Measurements from ENCODE around the gene EPC1. TPM values are rescaled to one million over a fixed set of nuclear protein-coding genes. Genes with fewer than 3 reads are reported as not detected.
"Not testable (repeated sequence)": the region's sequence is repeated elsewhere in the genome, so short reads cannot be mapped to it uniquely, and the experiment has no call there.

EPC1 gene
- total RNA-seq, 1 experiment from 2014 or later: 6.7 TPM

DNA sequence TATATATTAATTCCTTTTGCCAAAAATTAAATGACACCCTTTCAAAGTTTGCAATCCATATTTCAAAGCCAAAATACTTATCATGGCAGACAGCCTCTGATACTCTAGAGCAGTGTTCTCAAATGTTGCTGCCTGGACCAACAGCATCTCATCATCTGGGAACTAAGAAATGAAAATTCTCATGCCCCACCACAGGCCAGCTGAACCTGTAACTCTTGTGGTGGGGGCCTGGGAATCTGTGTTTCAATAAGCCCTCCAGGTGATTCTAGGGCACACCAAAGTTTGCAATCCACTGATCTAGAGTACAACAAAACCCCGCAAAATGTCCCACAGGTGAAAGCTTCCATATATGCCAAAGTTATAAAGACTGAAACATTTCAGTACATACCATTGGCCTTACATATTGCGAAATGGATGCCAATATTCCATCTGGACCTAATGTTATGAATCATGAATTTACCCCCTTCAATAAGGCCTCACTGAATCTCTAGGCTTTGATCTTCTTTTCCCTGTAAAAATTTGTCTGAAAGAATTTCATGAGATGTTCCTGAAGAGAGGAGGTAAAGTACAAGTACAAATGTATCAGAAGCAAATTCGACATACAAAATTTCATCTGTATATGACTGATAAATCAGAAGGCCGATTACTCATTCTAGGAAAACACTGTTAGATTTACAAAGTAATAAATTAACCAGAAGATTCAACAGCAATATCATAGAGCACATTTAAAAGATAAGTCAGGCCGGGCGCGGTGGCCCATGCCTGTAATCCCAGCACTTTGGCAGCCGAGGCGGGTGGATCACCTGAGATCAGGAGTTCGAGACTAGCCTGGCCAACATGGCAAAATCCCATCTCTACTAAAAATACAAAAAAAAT, 25.3 kb upstream of the EPC1 start:
- no peak for DNase-seq (ENCODE audit: low read depth)

DNA sequence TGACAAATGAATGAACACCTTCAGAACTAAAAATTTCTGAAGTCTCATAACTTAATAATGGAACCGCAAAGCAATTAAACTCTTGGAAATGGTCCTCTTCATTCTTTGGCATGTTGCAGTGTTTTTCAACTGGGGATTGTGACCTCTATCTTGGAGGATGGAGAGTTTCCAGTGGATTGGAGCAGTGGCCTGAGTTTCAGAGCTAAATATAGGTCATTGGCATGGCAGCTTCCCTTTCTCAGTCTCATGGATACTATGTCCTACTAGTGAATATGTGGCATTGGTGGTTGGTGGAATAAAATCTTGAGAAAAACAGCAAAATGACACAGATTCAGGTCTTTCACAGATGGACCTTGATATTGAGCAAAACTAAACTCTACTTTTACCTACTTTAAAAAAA, 24.1 kb upstream of the EPC1 start:
- DNase-seq (ENCODE audit: low read depth): no peak

DNA sequence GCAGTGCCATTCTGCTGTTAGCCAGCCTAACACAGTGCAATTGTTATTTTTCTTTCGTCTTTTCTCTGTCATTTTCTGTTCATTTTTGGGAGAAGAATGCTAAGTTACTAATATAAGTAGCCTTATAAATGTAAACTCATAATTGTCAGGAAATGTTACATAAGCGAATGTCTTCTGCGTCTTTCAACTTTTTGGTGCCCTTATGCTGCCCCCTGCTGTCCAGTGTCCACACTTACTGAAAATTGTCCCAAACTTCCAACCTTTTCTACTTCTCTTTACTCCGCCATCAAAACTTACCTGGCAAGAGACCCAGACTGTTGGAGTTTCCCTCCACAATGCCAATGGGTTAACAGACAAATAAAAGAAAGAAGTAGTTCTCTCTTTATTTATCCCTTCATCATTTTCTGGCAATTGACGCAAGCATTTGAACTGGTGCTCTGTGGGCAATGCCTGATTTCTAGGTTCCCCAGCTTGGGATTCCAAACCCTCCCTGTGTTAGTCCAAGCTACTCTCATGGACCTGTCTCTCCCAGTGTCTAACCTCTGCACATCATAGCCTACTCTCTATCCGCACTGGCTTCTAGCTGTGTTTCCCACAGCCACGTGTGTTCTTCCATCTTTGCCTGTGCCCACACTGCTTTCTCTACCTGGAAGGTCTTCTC, 21.0 kb upstream of the EPC1 start:
- peak; percentile 48 for DNase-seq (ENCODE audit: low read depth)

DNA sequence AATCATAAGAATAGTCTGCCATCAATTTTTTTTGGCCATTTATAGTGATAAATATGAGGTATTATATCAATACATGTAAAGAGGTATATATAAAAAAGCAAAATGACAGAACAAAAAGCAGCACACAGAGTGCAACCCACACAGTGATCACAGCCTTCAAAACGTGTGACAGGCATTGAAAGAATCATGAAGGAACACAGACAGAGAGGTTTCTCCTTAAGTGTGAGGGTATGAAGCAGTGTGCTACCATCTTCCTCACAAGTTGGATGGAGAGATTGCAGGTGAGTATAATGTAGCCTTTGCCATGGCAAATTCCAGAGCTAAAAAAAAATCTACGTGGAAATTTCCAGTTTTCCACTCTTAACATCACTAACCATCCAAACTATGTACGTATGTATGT, 19.6 kb upstream of the EPC1 start:
- no peak for DNase-seq (ENCODE audit: low read depth)

DNA sequence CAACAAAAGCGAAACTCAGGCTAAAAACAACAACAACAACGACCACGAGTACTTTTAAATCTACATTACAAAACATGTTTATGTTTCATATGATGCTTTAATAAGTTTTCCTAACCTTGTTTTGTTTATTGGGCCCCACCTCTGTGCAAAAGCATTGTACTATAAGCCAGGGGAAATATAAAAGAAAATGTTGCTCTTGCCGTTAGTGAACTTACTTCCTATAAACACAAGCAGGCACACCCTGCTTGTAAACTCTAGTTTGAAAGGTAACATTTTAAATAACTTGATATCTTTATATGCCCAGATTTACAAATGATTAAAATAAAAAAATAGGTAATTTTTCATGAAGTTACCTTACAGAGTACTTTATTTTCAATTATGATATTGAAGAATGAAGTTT, 19.2 kb upstream of the EPC1 start:
- no peak for DNase-seq (ENCODE audit: low read depth)

DNA sequence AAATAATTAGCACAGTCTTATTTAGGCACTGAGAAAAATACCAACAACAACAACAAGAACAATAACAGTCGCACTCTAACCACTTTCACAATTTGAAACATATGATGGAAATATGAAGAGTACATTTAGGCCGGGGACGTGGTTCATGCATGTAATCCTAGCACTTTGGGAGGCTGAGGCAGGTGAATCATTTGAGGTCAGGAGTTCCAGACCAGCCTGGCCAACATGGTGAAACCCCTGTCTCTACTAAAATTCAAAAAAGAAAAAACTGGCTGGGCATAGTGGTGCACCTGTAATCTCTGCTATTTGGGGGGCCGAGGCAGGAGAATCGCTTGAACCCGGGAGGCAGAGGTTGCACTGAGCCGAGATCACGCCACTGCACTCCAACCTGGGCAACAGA, 18.4 kb upstream of the EPC1 start:
- not testable (repeated sequence) for DNase-seq (ENCODE audit: low read depth)

DNA sequence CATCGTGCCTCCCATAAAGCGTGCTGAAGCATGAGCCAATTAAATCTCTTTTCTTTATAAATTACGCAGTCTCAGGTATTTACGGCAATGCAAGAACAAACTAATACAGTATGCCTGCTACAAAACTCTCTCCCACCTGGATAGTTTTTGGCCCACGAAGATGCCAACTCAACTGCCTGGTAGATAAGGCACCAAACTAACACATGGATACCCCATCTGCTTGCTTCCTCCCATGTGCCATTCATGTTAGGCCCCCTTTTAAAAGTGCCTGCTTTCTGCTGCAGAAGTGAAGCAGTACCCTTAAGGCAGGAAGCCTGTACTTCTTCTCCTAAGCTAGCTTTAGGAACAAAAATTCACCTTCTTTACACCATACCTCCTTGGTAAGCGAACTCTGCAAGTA, 15.6 kb upstream of the EPC1 start:
- DNase-seq (ENCODE audit: low read depth): no peak

DNA sequence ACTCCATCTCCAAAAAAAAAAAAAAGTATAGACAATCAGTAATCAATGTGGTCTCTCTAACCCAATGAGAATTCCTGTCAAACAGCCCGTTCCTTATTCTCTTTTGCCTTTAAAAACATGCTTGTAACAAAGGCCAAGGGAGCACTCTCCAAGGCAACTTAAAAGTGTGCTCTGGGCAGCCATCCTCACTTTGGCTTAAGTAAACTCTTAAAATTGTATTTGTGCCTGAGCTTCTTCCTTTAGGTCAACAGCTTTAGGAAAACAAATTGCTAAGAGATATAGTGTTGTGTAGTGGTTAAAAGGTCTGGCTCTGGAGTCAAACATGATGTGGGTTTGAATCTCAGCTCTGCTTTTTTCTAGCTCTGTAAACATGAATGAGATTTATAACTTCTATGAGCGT, 13.9 kb upstream of the EPC1 start:
- no peak for DNase-seq (ENCODE audit: low read depth)

DNA sequence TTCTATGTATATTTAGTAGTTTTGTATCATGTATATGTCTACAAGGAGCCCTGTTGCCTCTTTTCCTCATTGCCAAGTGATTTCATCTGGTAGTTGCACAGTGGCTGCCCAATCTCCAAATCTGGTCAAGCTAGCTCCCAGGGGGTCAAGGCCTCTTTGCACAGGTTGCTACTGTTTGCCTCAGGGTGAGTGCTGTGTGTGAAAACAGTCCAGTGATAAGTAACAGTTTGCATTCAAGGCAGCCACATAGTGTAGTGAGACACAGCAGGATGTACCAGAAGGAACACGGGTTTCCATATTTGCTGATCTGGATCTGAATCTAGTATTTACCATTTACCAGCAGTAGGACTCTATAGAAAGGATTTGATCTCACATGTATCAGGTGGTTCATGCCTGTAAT, 13.3 kb upstream of the EPC1 start:
- no peak for DNase-seq (ENCODE audit: low read depth)

DNA sequence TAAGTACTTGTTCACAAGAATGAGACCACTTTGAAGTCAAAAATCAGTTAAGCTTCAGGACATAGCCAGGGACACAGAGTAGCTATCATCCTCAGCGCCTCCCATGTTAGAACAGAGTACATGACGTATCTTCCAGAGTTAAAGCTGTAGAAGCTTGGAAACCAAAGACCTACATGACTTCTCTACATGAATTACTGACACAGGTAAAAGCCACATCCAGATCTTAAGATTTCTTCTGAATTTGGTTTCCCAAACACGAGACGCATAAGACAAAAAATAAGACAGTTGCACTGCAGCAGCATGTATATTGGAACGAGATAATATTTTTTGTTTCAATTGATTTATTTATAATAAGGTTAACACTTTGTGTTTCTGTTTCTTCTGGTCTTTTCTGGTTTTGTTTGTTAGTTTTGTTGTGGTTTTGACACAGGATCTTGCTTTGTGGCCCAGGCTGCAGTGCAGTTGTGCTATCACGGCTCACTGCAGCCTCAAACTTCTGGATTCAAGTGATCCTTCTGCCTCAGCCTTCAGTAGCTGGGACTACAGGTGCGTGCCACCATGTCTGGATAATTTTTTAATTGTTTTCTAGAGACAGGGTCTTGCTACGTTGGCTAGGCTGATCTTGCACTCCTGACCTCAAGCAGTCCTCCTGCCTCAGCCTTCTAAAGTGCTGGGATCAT, 10.2 kb upstream of the EPC1 start:
- no peak for DNase-seq (ENCODE audit: low read depth)

DNA sequence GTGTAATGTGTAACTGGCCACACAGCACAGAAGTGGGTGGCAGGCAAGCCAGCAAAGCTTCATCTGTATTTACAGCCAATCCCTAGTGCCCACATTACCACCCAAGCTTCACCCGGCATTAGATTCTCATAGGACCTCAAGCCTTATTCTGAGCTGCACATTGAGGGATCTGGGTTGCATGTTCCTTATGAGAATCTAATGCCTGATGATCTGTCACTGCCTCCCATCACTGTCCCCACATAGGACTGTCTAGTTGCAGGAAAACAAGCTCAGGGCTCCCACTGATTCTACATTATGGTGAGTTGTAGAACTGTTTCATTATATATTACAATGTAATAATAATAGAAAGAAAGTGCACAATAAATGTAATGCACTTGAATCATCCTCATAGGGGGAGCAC, 7.7 kb upstream of the EPC1 start:
- not testable (repeated sequence) for DNase-seq (ENCODE audit: low read depth)

DNA sequence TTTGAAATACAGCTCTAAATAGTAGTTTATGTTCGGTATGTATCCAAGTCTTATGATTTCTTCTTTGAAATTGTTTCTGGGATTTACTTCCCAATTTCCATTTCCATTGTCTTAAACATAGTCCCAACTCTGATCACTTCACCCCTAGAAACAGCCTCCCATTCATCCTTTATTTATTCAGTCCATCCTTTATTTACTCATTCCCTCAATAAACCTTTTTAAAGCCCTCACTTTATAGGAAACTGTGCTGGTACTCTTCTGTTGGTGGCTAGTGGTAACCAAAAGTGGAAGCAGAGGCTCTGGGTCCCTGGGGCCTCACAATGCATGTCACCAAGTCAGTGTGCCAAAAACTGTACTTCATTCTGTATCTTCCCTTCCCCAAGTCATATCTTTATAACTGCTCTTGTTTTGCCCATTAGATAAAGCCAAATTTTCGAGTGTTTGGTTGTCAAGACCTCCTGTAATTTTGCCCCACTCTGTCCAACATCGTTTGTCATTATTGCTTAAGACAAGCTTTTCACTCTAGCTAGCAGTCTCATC, 3.9 kb upstream of the EPC1 start:
- no peak for DNase-seq (ENCODE audit: low read depth)

DNA sequence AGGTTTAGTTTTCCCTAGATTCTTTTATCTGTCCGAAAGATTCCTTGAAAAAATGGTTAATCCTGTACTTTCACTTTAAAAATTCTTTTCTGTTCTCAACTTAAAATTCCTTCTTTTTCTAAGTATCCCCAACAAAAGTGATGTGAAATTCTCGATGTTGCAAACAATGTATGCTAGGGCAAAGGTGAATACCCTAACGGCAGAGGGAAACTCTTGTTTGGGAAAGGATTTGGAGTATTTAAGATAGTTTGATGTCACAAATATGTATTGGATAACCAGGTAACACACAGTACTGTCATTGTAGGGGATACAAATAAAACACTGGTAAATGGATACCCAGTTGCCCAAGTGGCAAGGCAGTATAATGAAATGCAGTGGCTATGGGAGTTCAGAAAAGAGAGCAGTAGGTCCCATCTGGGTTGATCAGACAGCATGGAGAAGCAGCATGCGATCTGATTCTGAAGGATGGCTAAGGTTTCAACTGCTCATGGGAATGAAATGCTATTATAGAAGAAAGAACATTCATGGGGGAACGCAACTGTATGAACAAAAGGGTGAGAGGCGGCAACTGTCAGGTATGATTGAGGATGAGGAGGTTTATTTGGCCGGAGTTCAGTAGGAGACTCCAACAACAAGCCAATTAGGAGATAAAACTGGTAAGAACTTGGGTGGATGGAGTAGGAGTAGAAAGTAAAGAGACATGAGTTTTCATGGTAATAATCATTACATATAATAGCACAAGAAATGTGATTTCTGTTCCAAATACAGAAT, 3.2 kb upstream of the EPC1 start:
- no peak for DNase-seq (ENCODE audit: low read depth)

DNA sequence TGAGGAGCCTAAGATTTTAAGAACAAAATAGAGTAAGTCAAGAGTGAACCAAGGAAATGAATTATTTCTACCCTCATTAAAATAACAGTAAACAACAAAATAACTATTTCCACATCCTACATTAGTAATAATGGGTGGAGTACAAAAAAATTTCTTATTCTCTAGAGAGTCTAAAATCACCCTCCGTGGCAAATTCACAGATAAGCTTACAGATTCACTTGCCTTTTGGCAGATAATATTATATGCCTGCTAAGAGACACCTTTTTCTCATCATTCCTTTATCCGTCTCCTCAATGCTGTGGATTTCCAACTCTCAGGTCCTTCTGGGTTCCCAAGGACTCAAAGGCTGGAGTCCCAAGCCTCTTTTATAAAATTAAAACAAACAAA, 2.2 kb upstream of the EPC1 start:
- no peak for DNase-seq (ENCODE audit: low read depth)

DNA sequence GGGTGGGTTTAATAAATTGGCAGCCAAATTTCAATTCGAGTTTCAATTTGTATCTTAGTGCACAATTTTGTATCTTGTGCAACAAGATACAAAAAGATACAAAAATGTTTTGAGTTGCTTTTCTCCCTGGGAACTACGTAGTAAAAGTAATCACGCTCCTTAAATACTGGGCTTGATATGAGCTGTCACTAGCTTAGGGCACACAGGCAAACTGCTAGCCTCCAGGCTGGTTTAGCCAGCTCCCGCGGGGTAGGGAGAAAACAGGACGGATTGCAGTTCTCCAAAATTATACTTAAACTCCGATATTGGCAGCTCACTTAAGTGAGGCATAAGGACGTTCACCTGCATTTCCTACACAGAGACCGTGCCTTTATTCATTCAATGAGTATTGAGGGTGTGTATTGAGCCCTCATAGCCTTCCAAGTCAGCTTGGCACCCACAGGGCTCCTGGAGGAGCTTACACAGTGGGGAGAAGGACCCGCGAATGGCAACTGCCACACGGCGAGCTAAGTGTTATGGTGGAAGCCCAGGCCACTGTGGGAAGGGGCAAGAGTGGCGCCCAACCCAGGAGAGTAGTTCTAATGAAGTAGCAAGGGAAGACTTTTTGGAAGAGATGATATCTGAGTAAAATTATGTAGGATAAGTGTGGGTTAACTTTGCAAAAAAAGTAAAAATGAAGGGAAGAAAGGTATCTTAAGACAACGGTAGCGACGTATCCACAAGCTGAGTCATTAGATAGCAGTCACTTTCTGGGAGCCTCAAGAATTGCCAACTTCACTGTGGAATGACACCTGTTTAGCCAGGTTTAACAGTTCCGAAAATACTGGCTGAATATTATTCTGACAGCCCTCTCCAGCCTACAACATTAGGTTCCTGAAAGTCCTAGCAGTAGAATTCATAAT, 1.6 kb upstream of the EPC1 start:
- no peak for DNase-seq (ENCODE audit: low read depth)

DNA sequence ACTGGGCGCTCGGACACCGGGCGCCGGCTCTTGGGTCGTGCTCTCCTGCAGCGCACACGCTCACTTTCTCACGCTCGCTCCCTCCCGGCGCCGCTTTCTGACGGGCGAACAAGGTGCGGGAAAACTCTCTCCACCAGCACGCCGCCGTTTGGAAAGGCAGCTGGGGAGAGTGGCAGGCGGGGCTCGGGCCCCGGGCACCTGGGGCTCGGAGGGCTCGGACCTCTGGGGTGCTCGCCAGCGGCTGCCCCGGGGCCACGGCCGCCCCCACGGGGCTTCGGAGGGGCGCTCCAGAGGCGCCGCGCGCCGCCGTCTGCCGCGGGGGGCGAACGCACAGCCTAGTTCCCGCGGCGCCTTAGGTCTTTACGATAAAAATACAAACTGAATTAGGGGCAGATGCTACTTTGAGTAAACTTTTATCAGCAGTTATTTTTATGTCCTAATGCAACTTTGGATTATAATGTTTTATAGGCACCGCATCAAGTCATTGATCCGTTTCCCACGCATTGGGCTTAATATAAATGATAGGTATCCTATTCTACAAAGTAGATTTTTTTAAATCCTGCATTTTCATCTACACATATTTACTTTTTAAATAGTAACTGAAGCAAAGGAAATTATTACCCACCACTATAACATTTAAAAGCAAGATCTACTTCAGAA, 535 bp upstream of the EPC1 start:
- DNase-seq (ENCODE audit: low read depth): no peak

DNA sequence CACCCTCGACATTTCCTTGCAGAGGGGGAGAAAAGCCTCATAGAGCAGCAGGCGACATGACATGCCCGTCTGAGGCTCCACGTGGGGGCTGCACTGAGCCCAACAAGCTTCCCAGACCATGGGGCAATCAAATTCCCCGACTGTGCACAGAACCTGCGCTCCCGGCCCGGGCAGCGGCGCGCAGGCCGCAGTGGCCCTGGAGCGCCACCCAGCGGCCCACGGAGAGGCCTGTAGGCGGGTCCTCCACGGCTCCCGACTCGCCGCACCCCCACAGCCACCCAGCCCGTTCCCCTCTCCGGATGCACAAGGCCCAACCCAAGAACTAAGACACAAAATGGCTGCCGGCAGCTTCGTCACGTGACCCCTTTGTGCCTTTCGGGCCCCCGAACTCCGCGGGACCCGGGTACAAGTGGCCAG, 816 bp downstream of the EPC1 start:
- peak; percentile 95 for DNase-seq (ENCODE audit: low read depth)

DNA sequence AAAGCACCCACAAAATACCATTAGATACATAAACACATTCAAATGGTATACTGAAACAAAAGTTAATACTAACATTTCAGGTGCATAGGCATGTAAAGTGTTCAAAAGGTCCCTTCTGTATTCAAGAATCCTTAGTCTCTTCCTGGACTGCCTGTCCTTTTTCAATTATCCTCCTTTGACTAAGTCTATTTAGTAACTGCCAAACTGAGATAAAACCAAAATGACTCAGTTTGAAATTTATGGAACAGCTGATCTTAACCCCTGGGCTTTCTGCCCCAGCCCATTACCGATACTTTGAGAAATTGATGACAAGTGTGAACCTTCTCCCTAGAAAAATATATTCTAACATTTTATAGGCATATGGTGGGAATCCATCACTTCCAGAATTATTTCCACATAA, 5.4 kb downstream of the EPC1 start:
- no peak for DNase-seq (ENCODE audit: low read depth)

DNA sequence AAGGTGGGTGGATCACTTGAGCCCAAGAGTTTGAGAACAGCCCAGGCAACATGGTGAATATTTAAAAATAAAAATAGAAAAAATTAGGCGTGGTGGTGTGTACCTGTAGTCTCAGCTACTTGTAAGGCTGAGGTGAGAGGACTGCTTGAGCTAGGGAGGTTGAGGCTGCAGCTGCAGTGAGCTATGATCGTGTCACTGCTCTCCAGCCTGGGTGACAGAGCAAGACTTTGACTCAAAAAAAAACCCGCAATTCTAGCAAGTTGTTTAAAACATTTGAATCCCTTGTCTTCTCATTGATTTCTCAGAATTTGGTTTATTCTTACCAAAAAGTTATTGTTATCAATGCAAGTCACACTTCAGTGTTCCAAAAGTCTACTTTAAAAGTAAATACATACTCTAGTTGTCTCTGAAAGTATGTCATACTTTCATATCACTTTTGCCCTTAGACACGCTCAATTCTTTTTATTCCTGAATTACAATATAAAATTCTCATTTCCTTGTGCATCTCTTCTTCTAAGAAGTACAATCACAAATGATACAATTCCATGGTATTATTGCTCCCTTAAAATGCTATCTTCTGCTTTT, 6.3 kb downstream of the EPC1 start:
- DNase-seq (ENCODE audit: low read depth): no peak

DNA sequence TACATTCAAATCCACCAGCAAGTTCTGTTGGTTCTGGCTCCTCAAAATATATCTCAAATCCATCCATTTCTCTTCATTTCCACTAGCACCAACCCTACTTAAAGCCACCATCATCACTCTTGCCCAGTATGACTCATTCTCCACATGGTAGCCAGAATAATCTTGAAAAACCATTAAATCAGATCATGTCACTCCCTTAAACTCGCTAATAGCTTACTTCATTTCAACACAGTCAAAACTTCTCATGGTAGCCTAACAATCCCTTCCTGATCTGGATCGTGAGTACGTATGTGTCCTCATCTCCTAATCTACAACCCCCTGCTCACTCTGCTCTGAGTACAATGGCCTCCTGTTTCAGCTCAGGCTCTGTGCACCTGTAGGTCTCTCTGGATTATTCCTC, 8.7 kb downstream of the EPC1 start:
- no peak for DNase-seq (ENCODE audit: low read depth)

Measured in Daoy (cell line).